A549 (cell line): ENCODE data around the gene RTKN2. TPM values are rescaled to one million over a fixed set of nuclear protein-coding genes. Genes with fewer than 3 reads are reported as not detected.

Experiments
- ATAC-seq, 2 experiments: fragments of 200-7000 bp in 1 of 2; fragments of >200 bp in 1 of 2; cut with Nextera tagmentation in 1 of 2; cut with Tn5 transposase in 1 of 2; 3 replicates each; pipeline versions ENCODE4 v1.8.0 to v1.9.1; 2018 to 2020; ENCODE audit warnings: mild to moderate bottlenecking in 1 of 2, moderate library complexity in 1 of 2
- CTCF ChIA-PET: fragments of 300-600 bp; sonication (Branson Sonifier 250); formaldehyde crosslinking; extraction: SDS; loops from one replicate; lab custom pipeline; 2021; ENCODE audit warnings: antibody characterized with exemption, inconsistent platforms; lab: Yijun Ruan, JAX
- POLR2A ChIA-PET: fragments of 350-600 bp; formaldehyde crosslinking; extraction: SDS; loops from one replicate; lab custom pipeline; 2021; ENCODE audit warnings: antibody characterized with exemption, inconsistent platforms; lab: Yijun Ruan, JAX
- DNase-seq, 2 experiments: peaks; one replicate each; pipeline versions ENCODE4 v3.0.0 to v3.0.0-alpha.2; 2011 to 2016; ENCODE audit warnings: low read depth in 1 of 2, low spot score in 1 of 2
- FAIRE-seq: peaks from 2 replicates; lab custom pipeline; 2011; peaks lifted over from hg19 to GRCh38; lab: Jason Lieb, UNC
- H3K27ac ChIP-seq, 2 experiments: fragments of >200 bp; sonication (Bioruptor Twin); formaldehyde crosslinking; 3 replicates each; pipeline ENCODE4 v1.5.1; 2016 to 2017
- H3K4me1 ChIP-seq: fragments of >200 bp; sonication (Bioruptor Twin); formaldehyde crosslinking; 3 replicates; pipeline ENCODE4 v1.6.1; 2016
- H3K4me2 ChIP-seq: fragments of >200 bp; sonication (Bioruptor Twin); formaldehyde crosslinking; 3 replicates; pipeline ENCODE4 v1.6.1; 2016
- H3K4me3 ChIP-seq: fragments of >200 bp; sonication (Bioruptor Twin); formaldehyde crosslinking; 3 replicates; pipeline ENCODE4 v1.5.1; 2016
- H3K9me3 ChIP-seq: fragments of >200 bp; sonication (Bioruptor Twin); formaldehyde crosslinking; 3 replicates; pipeline ENCODE4 v1.6.1; 2016
- CEBPB ChIP-seq, 2 experiments: fragments of >200 bp in 1 of 2; sonication (Bioruptor Twin) in 1 of 2; formaldehyde crosslinking in 1 of 2; IDR thresholded peaks; 2 replicates each; pipeline ENCODE4 v1.6.1; 2012 to 2016
- CHD4 ChIP-seq: fragments of 200-600 bp; sonication (generic); IDR thresholded peaks from 2 replicates; pipeline ENCODE4 v1.6.1; 2016; ENCODE audit warnings: antibody characterized with exemption, mild to moderate bottlenecking, borderline replicate concordance
- CTCF ChIP-seq: fragments of >200 bp; sonication (Bioruptor Twin); formaldehyde crosslinking; IDR thresholded peaks from 3 replicates; pipeline ENCODE4 v1.5.1; 2016
- E2F6 ChIP-seq: IDR thresholded peaks from 2 replicates; pipeline ENCODE4 v1.6.1; 2012; ENCODE audit warnings: low read depth, borderline replicate concordance
- EHF ChIP-seq: fragments of 250-450 bp; sonication (Bioruptor Pico); IDR thresholded peaks from 2 replicates; pipeline ENCODE4 v1.5.0; 2020; ENCODE audit warnings: mild to moderate bottlenecking
- EHMT2 ChIP-seq: fragments of 200-600 bp; sonication (generic); IDR thresholded peaks from 2 replicates; pipeline ENCODE4 v1.6.1; 2016; ENCODE audit warnings: antibody characterized with exemption, low read depth, mild to moderate bottlenecking, moderate library complexity
- ESRRA ChIP-seq: fragments of 150-350 bp; IDR thresholded peaks from 2 replicates; pipeline ENCODE4 v1.6.1; 2014; ENCODE audit warnings: mild to moderate bottlenecking, low read length, borderline replicate concordance
- FOSB ChIP-seq: fragments of 250-450 bp; sonication (Bioruptor Pico); IDR thresholded peaks from 2 replicates; pipeline ENCODE4 v1.5.0; 2020; ENCODE audit warnings: mild to moderate bottlenecking, moderate library complexity
- GATA3 ChIP-seq: IDR thresholded peaks from 2 replicates; pipeline ENCODE4 v1.6.1; 2012; ENCODE audit warnings: borderline replicate concordance
- HDAC2 ChIP-seq: fragments of 200-600 bp; sonication (generic); IDR thresholded peaks from 2 replicates; pipeline ENCODE4 v1.6.1; 2016
- HOXA7 ChIP-seq: fragments of 250-450 bp; sonication (Bioruptor Pico); IDR thresholded peaks from 2 replicates; pipeline ENCODE4 v1.5.0; 2020; ENCODE audit warnings: mild to moderate bottlenecking, moderate library complexity
- KDM5A ChIP-seq: fragments of 200-600 bp; sonication (generic); IDR thresholded peaks from 2 replicates; pipeline ENCODE4 v1.6.1; 2016; ENCODE audit warnings: antibody characterized with exemption, mild to moderate bottlenecking
- NFE2L2 ChIP-seq: fragments of 150-350 bp; conservative IDR thresholded peaks from 2 replicates; pipeline ENCODE4 v1.6.1; 2014; ENCODE audit warnings: low read length
- NPAS2 ChIP-seq: fragments of 250-450 bp; sonication (Bioruptor Pico); IDR thresholded peaks from 2 replicates; pipeline ENCODE4 v1.8.0; 2022; ENCODE audit warnings: mild to moderate bottlenecking, moderate library complexity, borderline replicate concordance
- PBX3 ChIP-seq: IDR thresholded peaks from 2 replicates; pipeline ENCODE4 v1.6.1; 2012
- POLR2AphosphoS2 ChIP-seq: conservative IDR thresholded peaks from 2 replicates; pipeline ENCODE4 v1.6.1; 2012; ENCODE audit warnings: low read length, improper control_type of control experiment, inconsistent platforms
- RAD21 ChIP-seq, 2 experiments: fragments of >200 bp in 1 of 2; sonication (Bioruptor Twin) in 1 of 2; formaldehyde crosslinking in 1 of 2; IDR thresholded peaks in 1 of 2; conservative IDR thresholded peaks in 1 of 2; 2 replicates in 1 of 2; 3 replicates in 1 of 2; pipeline ENCODE4 v1.6.1; 2012 to 2018; ENCODE audit warnings: inconsistent platforms in 1 of 2
- RARB ChIP-seq: fragments of 250-450 bp; sonication (Bioruptor Pico); IDR thresholded peaks from 2 replicates; pipeline ENCODE4 v1.8.0; 2021; ENCODE audit warnings: mild to moderate bottlenecking, moderate library complexity
- RCOR1 ChIP-seq: fragments of 150-350 bp; IDR thresholded peaks from 2 replicates; pipeline ENCODE4 v1.6.1; 2014; ENCODE audit warnings: antibody characterized with exemption, low read length, low read depth
- REST ChIP-seq: fragments of 200-600 bp; sonication (generic); IDR thresholded peaks from 2 replicates; pipeline ENCODE4 v1.6.1; 2016; ENCODE audit warnings: antibody characterized with exemption, mild to moderate bottlenecking, moderate library complexity
- SMC3 ChIP-seq: fragments of >200 bp; sonication (Bioruptor Twin); formaldehyde crosslinking; IDR thresholded peaks from 3 replicates; pipeline ENCODE4 v1.6.1; 2018; ENCODE audit warnings: inconsistent platforms
- TFCP2L1 ChIP-seq: fragments of 250-450 bp; sonication (Bioruptor Pico); IDR thresholded peaks from 2 replicates; pipeline ENCODE4 v1.5.0; 2021; ENCODE audit warnings: mild to moderate bottlenecking
- TP53 ChIP-seq: fragments of 250-450 bp; sonication (Bioruptor Pico); IDR thresholded peaks from 2 replicates; pipeline ENCODE4 v1.5.0; 2021; ENCODE audit warnings: mild to moderate bottlenecking, moderate library complexity
- ZC3H11A ChIP-seq: fragments of 450-650 bp; IDR thresholded peaks from 2 replicates; pipeline ENCODE4 v1.6.1; 2014; ENCODE audit warnings: antibody characterized with exemption, mild to moderate bottlenecking
- WGBS: methylation state at CpG from one replicate; pipeline ENCODE4 v1.1.6; 2017; ENCODE audit errors: missing lambda C conversion rate; 5-methylcytosine and 5-hydroxymethylcytosine counted together
- polyA plus RNA-seq, 4 experiments: library from polyadenylated mRNA; depleted of rRNA in 3 of 4; stranded (reverse); fragments of >200 nt; fragmentation: RNase III in 1 of 4; extraction: RNeasy Plus Mini Kit Qiagen cat#74134 plus additional on column Dnase treatment in 1 of 4; gene quantifications; 2 replicates in 3 of 4; 3 replicates in 1 of 4; pipeline ENCODE4 v1.2.3, GENCODE V29; 2011 to 2017

Gene RTKN2
- polyA plus RNA-seq, 2 of the 4 experiments (the other 2 are of a cell fraction), result 1.8 to 2.4 TPM

- TF ChIP-seq TFCP2L1 (CRISPR knock-in tag) (no peak), CTCF (peak; percentile 52), HDAC2 (no peak), SMC3 (peak; percentile 42; the same call in 2 of the 3 replicates), RAD21 (conservative IDR thresholded peaks at IDR 0.05 in 1 of 2, IDR thresholded peaks at IDR 0.05 in 1 of 2) (peak; percentile 57 to 63)
- TF ChIP-seq, all 56 proteins: peak for 3
- FAIRE-seq, result no peak
- Histone ChIP-seq H3K4me1 (peaks cover 36% of the 10 kb centered on the region), H3K27ac (no peak overlapping the region), H3K9me3 (no peaks in the 10 kb centered on the region), H3K4me3 (no peak overlapping the region), H3K4me2 (no peak overlapping the region)
- no peak for ATAC-seq
- 58% methylated on average over 1 of the region's 1 CpG for WGBS
- ChIA-PET CTCF (interaction anchor here (0.7 to 7.4 kb wide), 7 partner anchors 16 to 571 kb away, joined by 3 to 221 read pairs (median 4); no protein-coding TSS in a partner anchor), POLR2A (no interaction called here)
- DNase-seq, result no peak
Measured at GRCh38 chr10:62248465-62248864, 20.2 kb downstream of the RTKN2 start.

GRCh38 chr10:62244785-62245467, 23.7 kb downstream of the RTKN2 start:
- WGBS, result 30% methylated on average over 5 of the region's 5 CpGs
- Histone ChIP-seq H3K4me2 (peak overlapping the region; percentile 41), H3K4me3 (no peak overlapping the region), H3K9me3 (no peaks in the 10 kb centered on the region), H3K4me1 (peaks cover 41% of the 10 kb centered on the region), H3K27ac (peak overlapping the region; percentile 71 to 74; a peak in 5 of 6 replicates)
- ChIA-PET CTCF (interaction anchor here (0.6 to 7.4 kb wide), 48 partner anchors 9 to 1430 kb away, joined by 3 to 221 read pairs (median 5); partner anchors contain the start of genes ARID5B and RTKN2), POLR2A (interaction anchor here (0.6 kb wide), 3 partner anchors 168 to 341 kb away, joined by 3 to 6 read pairs (median 4); no protein-coding TSS in a partner anchor)
- DNase-seq, result peak in 1 of 2 experiments; percentile 67
- peak; percentile 98 for FAIRE-seq
- no peak for TF ChIP-seq CHD4
- TF ChIP-seq HOXA7 (CRISPR knock-in tag), result no peak
- TF ChIP-seq FOSB (CRISPR knock-in tag), result no peak
- no peak for TF ChIP-seq POLR2AphosphoS2
- TF ChIP-seq KDM5A, result no peak
- no peak for TF ChIP-seq ZC3H11A
- TF ChIP-seq PBX3, result no peak
- TF ChIP-seq CTCF, result peak; percentile 91
- TF ChIP-seq SMC3, result peak; percentile 96
- TF ChIP-seq RARB (CRISPR knock-in tag), result no peak
- no peak for TF ChIP-seq NPAS2 (CRISPR knock-in tag)
- TF ChIP-seq ESRRA, result no peak
- no peak for TF ChIP-seq TP53 (CRISPR knock-in tag)
- no peak for TF ChIP-seq RCOR1
- TF ChIP-seq GATA3, result no peak
- no peak for TF ChIP-seq CEBPB (IDR thresholded peaks at IDR 0.05)
- no peak for TF ChIP-seq NFE2L2
- TF ChIP-seq REST, result no peak
- TF ChIP-seq RAD21 (conservative IDR thresholded peaks at IDR 0.05 in 1 of 2, IDR thresholded peaks at IDR 0.05 in 1 of 2), result peak; percentile 94 to 97
- no peak for TF ChIP-seq EHMT2
- no peak for TF ChIP-seq EHF
- no peak for TF ChIP-seq E2F6
- ATAC-seq, result peak; percentile 74 to 87
